HEK293 (cell line): ENCODE data around the gene EIF4A2.

Experiments
- CTCF ChIA-PET: fragments of 350-600 bp; formaldehyde crosslinking; extraction: SDS; loops from one replicate; lab custom pipeline; 2021; ENCODE audit warnings: antibody characterized with exemption; lab: Yijun Ruan, JAX
- POLR2A ChIA-PET: fragments of 300-600 bp; formaldehyde crosslinking; extraction: SDS; loops from one replicate; lab custom pipeline; 2020; ENCODE audit warnings: antibody characterized with exemption, inconsistent platforms; lab: Yijun Ruan, JAX
- H3K27ac ChIP-seq: fragments of 200-500 bp; sonication (Bioruptor generic); 2 replicates; pipeline ENCODE4 v1.5.1; 2014; ENCODE audit warnings: low read depth, low read length, control low read depth, inconsistent platforms; ENCODE audit errors: extremely low read depth
- H3K36me3 ChIP-seq, 2 experiments: fragments of 200-500 bp in 1 of 2; sonication (Bioruptor generic) in 1 of 2; 1 replicate in 1 of 2; 2 replicates in 1 of 2; pipeline ENCODE4 v1.5.1; 2014 to 2017; ENCODE audit warnings: inconsistent platforms in 2 of 2, low read length in 2 of 2; ENCODE audit not compliant: control insufficient read depth in 2 of 2, insufficient read depth in 1 of 2
- H3K4me1 ChIP-seq: fragments of 200-500 bp; sonication (Bioruptor generic); 2 replicates; pipeline ENCODE4 v1.5.1; 2014; ENCODE audit warnings: mild to moderate bottlenecking, low read length, inconsistent platforms; ENCODE audit not compliant: control insufficient read depth, insufficient read depth
- H3K4me3 ChIP-seq: 2 replicates; pipeline ENCODE4 v1.5.1; 2011; ENCODE audit warnings: low read depth, mild to moderate bottlenecking, control low read depth, low read length, moderate library complexity
- H3K9me3 ChIP-seq: fragments of 200-500 bp; sonication (Bioruptor generic); 2 replicates; pipeline ENCODE4 v1.5.1; 2014; ENCODE audit warnings: low read depth, low read length, inconsistent platforms; ENCODE audit not compliant: control insufficient read depth, insufficient read depth
- BCL11A ChIP-seq: fragments of 450-650 bp; formaldehyde crosslinking; IDR thresholded peaks from 2 replicates; pipeline ENCODE4 v1.5.1; 2016; ENCODE audit warnings: low read depth, missing biosample characterization, missing genetic modification characterization
- FEZF1 ChIP-seq: fragments of 450-650 bp; formaldehyde crosslinking; IDR thresholded peaks from 2 replicates; pipeline ENCODE4 v1.5.1; 2016; ENCODE audit warnings: missing biosample characterization, missing genetic modification characterization
- GLI4 ChIP-seq: fragments of 450-650 bp; formaldehyde crosslinking; IDR thresholded peaks from 2 replicates; pipeline ENCODE4 v1.5.1; 2016; ENCODE audit warnings: missing biosample characterization, missing genetic modification characterization
- HOXC10 ChIP-seq: sonication (generic); formaldehyde crosslinking; IDR thresholded peaks from 2 replicates; pipeline ENCODE4 v1.8.1; 2023; ENCODE audit warnings: mild to moderate bottlenecking, missing genetic modification reagents
- IKZF3 ChIP-seq: fragments of 450-650 bp; IDR thresholded peaks from 2 replicates; pipeline ENCODE4 v1.5.0; 2018; ENCODE audit warnings: missing biosample characterization, mild to moderate bottlenecking, missing genetic modification characterization, moderate library complexity
- INSM2 ChIP-seq: fragments of 450-650 bp; formaldehyde crosslinking; IDR thresholded peaks from 2 replicates; pipeline ENCODE4 v1.5.1; 2016; ENCODE audit warnings: missing biosample characterization, missing genetic modification characterization
- KLF10 ChIP-seq: fragments of 450-650 bp; IDR thresholded peaks from 2 replicates; pipeline ENCODE4 v1.5.1; 2018; ENCODE audit warnings: missing biosample characterization, mild to moderate bottlenecking, missing genetic modification characterization
- PATZ1 ChIP-seq: fragments of 450-650 bp; formaldehyde crosslinking; IDR thresholded peaks from 2 replicates; pipeline ENCODE4 v1.5.1; 2016; ENCODE audit warnings: missing biosample characterization, missing genetic modification characterization
- REPIN1 ChIP-seq: fragments of 450-650 bp; formaldehyde crosslinking; IDR thresholded peaks from 2 replicates; pipeline ENCODE4 v1.5.1; 2017; ENCODE audit warnings: missing biosample characterization, missing genetic modification characterization, low read depth
- SETDB1 ChIP-seq: IDR thresholded peaks from one replicate; pipeline ENCODE4 v1.6.1; 2017; ENCODE audit warnings: mild to moderate bottlenecking, low read length, moderate library complexity, mixed read lengths; ENCODE audit not compliant: insufficient read length
- YY1 ChIP-seq: fragments of 450-650 bp; formaldehyde crosslinking; IDR thresholded peaks from 2 replicates; pipeline ENCODE4 v1.5.1; 2018; ENCODE audit warnings: missing biosample characterization, missing genetic modification characterization
- ZBTB21 ChIP-seq: fragments of 450-650 bp; formaldehyde crosslinking; IDR thresholded peaks from 2 replicates; pipeline ENCODE4 v1.5.1; 2017; ENCODE audit warnings: missing biosample characterization, missing genetic modification characterization
- ZBTB6 ChIP-seq: fragments of 450-650 bp; formaldehyde crosslinking; IDR thresholded peaks from 2 replicates; pipeline ENCODE4 v1.5.1; 2017; ENCODE audit warnings: missing biosample characterization, missing genetic modification characterization
- ZFP37 ChIP-seq: fragments of 450-650 bp; formaldehyde crosslinking; IDR thresholded peaks from 2 replicates; pipeline ENCODE4 v1.5.1; 2016; ENCODE audit warnings: missing biosample characterization, missing genetic modification characterization
- ZNF146 ChIP-seq: fragments of 450-650 bp; formaldehyde crosslinking; IDR thresholded peaks from 2 replicates; pipeline ENCODE4 v1.5.1; 2016; ENCODE audit warnings: missing biosample characterization, missing genetic modification characterization
- ZNF148 ChIP-seq: fragments of 450-650 bp; formaldehyde crosslinking; IDR thresholded peaks from 2 replicates; pipeline ENCODE4 v1.5.0; 2017; ENCODE audit warnings: missing biosample characterization, missing genetic modification characterization, borderline replicate concordance
- ZNF157 ChIP-seq: fragments of 450-650 bp; formaldehyde crosslinking; IDR thresholded peaks from 2 replicates; pipeline ENCODE4 v1.5.1; 2016; ENCODE audit warnings: missing biosample characterization, missing genetic modification characterization
- ZNF16 ChIP-seq: fragments of 450-650 bp; formaldehyde crosslinking; IDR thresholded peaks from 2 replicates; pipeline ENCODE4 v1.5.1; 2016; ENCODE audit warnings: low read depth, missing biosample characterization, missing genetic modification characterization
- ZNF174 ChIP-seq: fragments of 450-650 bp; formaldehyde crosslinking; IDR thresholded peaks from 2 replicates; pipeline ENCODE4 v1.5.0; 2017; ENCODE audit warnings: missing biosample characterization, mild to moderate bottlenecking, missing genetic modification characterization
- ZNF350 ChIP-seq: fragments of 450-650 bp; formaldehyde crosslinking; IDR thresholded peaks from 2 replicates; pipeline ENCODE4 v1.5.0; 2017; ENCODE audit warnings: missing biosample characterization, mild to moderate bottlenecking, missing genetic modification characterization
- ZNF391 ChIP-seq: fragments of 450-650 bp; formaldehyde crosslinking; IDR thresholded peaks from 2 replicates; pipeline ENCODE4 v1.5.1; 2016; ENCODE audit warnings: low read depth, missing biosample characterization, missing genetic modification characterization, borderline replicate concordance
- ZNF404 ChIP-seq: fragments of 450-650 bp; formaldehyde crosslinking; IDR thresholded peaks from 2 replicates; pipeline ENCODE4 v1.5.1; 2017; ENCODE audit warnings: missing biosample characterization, missing genetic modification characterization
- ZNF433 ChIP-seq: fragments of 450-650 bp; formaldehyde crosslinking; IDR thresholded peaks from 2 replicates; pipeline ENCODE4 v1.5.1; 2016; ENCODE audit warnings: missing biosample characterization, missing genetic modification characterization, low read depth
- ZNF514 ChIP-seq: fragments of 450-650 bp; formaldehyde crosslinking; IDR thresholded peaks from 2 replicates; pipeline ENCODE4 v1.5.1; 2016; ENCODE audit warnings: missing biosample characterization, missing genetic modification characterization
- ZNF623 ChIP-seq: fragments of 450-650 bp; formaldehyde crosslinking; IDR thresholded peaks from 2 replicates; pipeline ENCODE4 v1.5.1; 2016; ENCODE audit warnings: missing biosample characterization, missing genetic modification characterization
- ZNF629 ChIP-seq: fragments of 450-650 bp; formaldehyde crosslinking; IDR thresholded peaks from 2 replicates; pipeline ENCODE4 v1.5.1; 2017; ENCODE audit warnings: missing biosample characterization, missing genetic modification characterization
- ZNF660 ChIP-seq: fragments of 450-650 bp; IDR thresholded peaks from 2 replicates; pipeline ENCODE4 v1.5.1; 2018; ENCODE audit warnings: missing biosample characterization, mild to moderate bottlenecking, missing genetic modification characterization
- ZNF777 ChIP-seq: fragments of 450-650 bp; formaldehyde crosslinking; IDR thresholded peaks from 2 replicates; pipeline ENCODE4 v1.5.1; 2017; ENCODE audit warnings: missing biosample characterization, missing genetic modification characterization, borderline replicate concordance
- ZNF830 ChIP-seq: fragments of 450-650 bp; IDR thresholded peaks from 2 replicates; pipeline ENCODE4 v1.5.0; 2018; ENCODE audit warnings: missing biosample characterization, missing genetic modification characterization, low read depth, mild to moderate bottlenecking, moderate library complexity

EIF4A2 gene

GRCh38 chr3:186783058-186783730 is at the start of gene EIF4A2:
Gene EIF4A2 (plus strand): TSS chr3:186783577. CDS start chr3:186783611, 34 bp downstream.
- ChIA-PET POLR2A (interaction anchor here (0.7 to 4.2 kb wide), 17 partner anchors 9 to 319 kb away, joined by 3 to 35 read pairs (median 5); partner anchors contain the start of genes DNAJB11 and RFC4), CTCF (interaction anchor here (0.6 kb wide), 1 partner anchor 234 kb away, joined by 3 read pairs; no protein-coding TSS in a partner anchor)
- no peaks in the 10 kb centered on the region for H3K4me1 ChIP-seq
- TF ChIP-seq REPIN1 (tag by site-specific recombination) (no peak), ZBTB6 (tag by site-specific recombination) (peak; percentile 59; the same call in 1 of the 2 replicates), KLF10 (peak; percentile 48; the same call in 1 of the 2 replicates), PATZ1 (tag by site-specific recombination) (peak; percentile 82), YY1 (peak; percentile 62; the same call in 1 of the 2 replicates), ZNF404 (tag by site-specific recombination) (no peak), BCL11A (tag by site-specific recombination) (no peak), ZNF148 (tag by site-specific recombination) (0 out of 2 replicates have a peak, but pooled peaks have one; percentile 55), GLI4 (tag by site-specific recombination) (0 out of 2 replicates have a peak, but pooled peaks have one; percentile 29), ZNF350 (tag by site-specific recombination) (peak; percentile 27; the same call in 1 of the 2 replicates), ZFP37 (tag by site-specific recombination) (peak; percentile 61; the same call in 1 of the 2 replicates), ZNF777 (tag by site-specific recombination) (peak; percentile 36; the same call in 1 of the 2 replicates), ZNF146 (tag by site-specific recombination) (peak; percentile 60), SETDB1 (peak; percentile 38), ZNF623 (peak; percentile 21; the same call in 1 of the 2 replicates), ZNF157 (no peak), FEZF1 (peak; percentile 75), ZNF174 (tag by site-specific recombination) (peak; percentile 86; the same call in 1 of the 2 replicates), ZNF629 (tag by site-specific recombination) (peak; percentile 81), IKZF3 (tag by site-specific recombination) (peak; percentile 50; the same call in 1 of the 2 replicates), ZNF433 (tag by site-specific recombination) (no peak), ZBTB21 (tag by site-specific recombination) (0 out of 2 replicates have a peak, but pooled peaks have one; percentile 64), INSM2 (tag by site-specific recombination) (peak; percentile 68; the same call in 1 of the 2 replicates), ZNF514 (tag by site-specific recombination) (no peak), ZNF391 (tag by site-specific recombination) (peak; percentile 14; the same call in 1 of the 2 replicates), ZNF830 (tag by site-specific recombination) (no peak), ZNF16 (tag by site-specific recombination) (no peak), HOXC10 (CRISPR knock-in tag) (no peak), ZNF660 (peak; percentile 75; the same call in 1 of the 2 replicates)

More at GRCh38 chr3:186783058-186783730, at the start of gene EIF4A2:
- Histone ChIP-seq H3K4me3 (peak within 1 kb of the TSS; percentile 100), H3K9me3 (no peaks in the 10 kb centered on the region), H3K36me3 (peaks cover 0 to 47% of the 10 kb centered on the region in 2 experiments; a peak in 2 of 3 replicates), H3K27ac (peak within 1 kb of the TSS; percentile 97)
